ENCODE measurements around the gene CHURC1. TPM values are rescaled to one million over a fixed set of nuclear protein-coding genes. Genes with fewer than 3 reads are reported as not detected.
A peak's percentile ranks its signal among the peaks of the same experiment; 100 is the strongest.
"Not testable (repeated sequence)": the region's sequence is repeated elsewhere in the genome, so short reads cannot be mapped to it uniquely, and the experiment has no call there.

CHURC1 gene
- total and polyA plus RNA-seq, 2 experiments from 2014 or later: 28.9 to 107 TPM

DNA sequence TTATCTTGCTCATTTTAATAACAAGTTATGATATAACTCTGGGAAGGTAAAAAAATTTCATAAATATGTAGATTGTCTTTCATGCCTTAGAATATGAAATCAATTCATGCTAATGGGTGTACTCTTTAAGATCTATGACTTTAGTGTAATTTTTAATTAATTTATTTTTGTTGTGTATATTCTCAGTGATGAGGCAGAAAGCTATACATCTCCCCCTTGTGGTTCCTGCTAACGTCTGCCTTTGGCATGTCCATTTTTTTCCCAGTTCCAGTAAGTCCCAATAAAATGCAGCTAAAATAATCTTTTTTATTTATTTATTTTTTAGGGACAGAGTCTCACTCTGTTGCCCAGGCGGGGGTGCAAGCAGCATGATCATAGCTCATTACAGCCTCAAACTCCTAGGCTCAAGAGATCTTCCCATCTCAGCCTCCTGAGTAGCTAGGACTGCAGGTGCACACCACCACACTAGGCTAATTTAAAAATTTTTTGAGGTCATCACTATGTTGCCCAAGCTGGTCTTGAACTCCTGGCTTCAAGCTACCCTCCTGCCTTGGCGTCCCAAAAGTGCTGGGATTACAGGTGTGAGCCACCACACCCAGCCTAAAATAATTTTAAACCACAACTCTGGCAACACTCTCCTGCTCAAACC is 3.3 kb upstream of the CHURC1 start:
- H3K4me1 ChIP-seq (ENCODE audit: low read depth): peaks cover 10% of the 10 kb centered on the region
- peak; percentile 83 for TF ChIP-seq CTCF (IDR thresholded peaks at IDR 0.05; ENCODE audit: low read depth, low read length)
- H3K27me3 ChIP-seq: no peaks in the 10 kb centered on the region
- H3K36me3 ChIP-seq: no peaks in the 10 kb centered on the region
- H3K9me3 ChIP-seq (ENCODE audit: low read depth): no peaks in the 10 kb centered on the region
- DNase-seq (ENCODE audit: low read depth in 1 of 2, low spot score in 1 of 2): peak; percentile 39 to 55
- H3K27ac ChIP-seq: no peak overlapping the region
- no peak overlapping the region for H3K4me3 ChIP-seq

- Histone ChIP-seq H3K9me3 (ENCODE audit: low read depth) (no peaks in the 10 kb centered on the region), H3K27ac (peak overlapping the region; percentile 12), H3K36me3 (no peaks in the 10 kb centered on the region), H3K4me1 (ENCODE audit: low read depth) (peaks cover 10% of the 10 kb centered on the region), H3K27me3 (no peaks in the 10 kb centered on the region), H3K4me3 (no peak overlapping the region)
- no peak for TF ChIP-seq CTCF (IDR thresholded peaks at IDR 0.05; ENCODE audit: low read depth, low read length)
- DNase-seq (ENCODE audit: low read depth in 1 of 2, low spot score in 1 of 2): peak in 1 of 2 donors; percentile 25
Observed at GRCh38 chr14:64912261-64912660, 2.0 kb upstream of the CHURC1 start.

- not testable (repeated sequence) for H3K27me3 ChIP-seq; H3K9me3 ChIP-seq (ENCODE audit: low read depth); DNase-seq (ENCODE audit: low read depth in 1 of 2, low spot score in 1 of 2); H3K27ac ChIP-seq; H3K4me3 ChIP-seq; H3K36me3 ChIP-seq
- H3K4me1 ChIP-seq (ENCODE audit: low read depth): peaks cover 18% of the 10 kb centered on the region
Observed at GRCh38 chr14:64913477-64913876, 778 bp upstream of the CHURC1 start.

- no peak for TF ChIP-seq CTCF (IDR thresholded peaks at IDR 0.05; ENCODE audit: low read depth, low read length)
- Histone ChIP-seq H3K27me3 (no peaks in the 10 kb centered on the region), H3K9me3 (ENCODE audit: low read depth) (no peaks in the 10 kb centered on the region), H3K36me3 (no peaks in the 10 kb centered on the region), H3K4me3 (peak overlapping the region; percentile 80), H3K27ac (peak overlapping the region; percentile 94), H3K4me1 (ENCODE audit: low read depth) (peaks cover 18% of the 10 kb centered on the region)
- DNase-seq (ENCODE audit: low read depth in 1 of 2, low spot score in 1 of 2): no peak
Observed at GRCh38 chr14:64915029-64915424, 772 bp downstream of the CHURC1 start.

DNA sequence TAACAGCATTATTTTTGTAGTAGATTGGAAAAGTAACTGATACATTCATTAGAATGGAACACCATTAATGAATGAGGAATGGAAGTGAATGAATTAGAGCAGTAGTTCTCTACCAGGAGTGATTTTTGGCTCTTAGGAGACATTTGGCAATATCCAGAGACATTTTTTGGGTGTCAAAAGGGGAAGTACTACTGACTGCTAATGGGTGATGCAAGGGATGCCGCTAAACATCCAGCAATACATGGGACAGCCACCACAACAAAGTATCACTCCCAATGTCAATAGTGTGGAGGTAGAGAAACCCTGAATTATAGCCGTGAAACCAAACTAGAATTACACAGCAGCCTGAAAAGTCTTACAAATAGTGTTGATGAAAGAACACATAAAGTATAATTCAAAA is 1.5 kb downstream of the CHURC1 start:
- H3K27me3 ChIP-seq: no peaks in the 10 kb centered on the region
- H3K4me3 ChIP-seq: no peak overlapping the region
- peaks cover 18% of the 10 kb centered on the region for H3K4me1 ChIP-seq (ENCODE audit: low read depth)
- TF ChIP-seq CTCF (IDR thresholded peaks at IDR 0.05; ENCODE audit: low read depth, low read length): no peak
- no peak overlapping the region for H3K27ac ChIP-seq
- no peaks in the 10 kb centered on the region for H3K36me3 ChIP-seq
- no peak for DNase-seq (ENCODE audit: low read depth in 1 of 2, low spot score in 1 of 2)
- no peaks in the 10 kb centered on the region for H3K9me3 ChIP-seq (ENCODE audit: low read depth)

DNA sequence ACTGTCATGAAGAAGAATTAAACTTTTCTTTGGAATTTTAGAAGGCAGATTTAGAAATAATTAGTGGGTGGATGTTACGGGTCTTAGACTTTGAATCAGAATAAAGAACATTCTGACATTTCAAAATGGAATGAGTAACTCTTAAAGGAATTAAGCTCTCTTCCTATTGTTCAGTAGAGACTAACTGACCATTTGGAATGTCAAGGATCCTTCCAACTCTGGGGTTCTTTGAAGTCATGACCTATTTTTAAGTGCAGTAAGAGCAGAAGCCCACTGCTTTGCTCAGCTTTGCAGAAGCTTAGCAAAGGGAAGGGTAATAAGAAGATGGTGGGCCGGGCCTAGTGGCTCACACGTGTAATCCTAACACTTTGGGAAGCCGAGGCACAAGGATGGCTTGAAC is 4.0 kb downstream of the CHURC1 start:
- no peak for DNase-seq (ENCODE audit: low read depth in 1 of 2, low spot score in 1 of 2)
- Histone ChIP-seq H3K4me1 (ENCODE audit: low read depth) (peaks cover 13% of the 10 kb centered on the region), H3K27ac (peak overlapping the region; percentile 24), H3K36me3 (no peaks in the 10 kb centered on the region), H3K27me3 (no peaks in the 10 kb centered on the region), H3K9me3 (ENCODE audit: low read depth) (no peaks in the 10 kb centered on the region), H3K4me3 (no peak overlapping the region)
- TF ChIP-seq CTCF (IDR thresholded peaks at IDR 0.05; ENCODE audit: low read depth, low read length): no peak

Measured in cardiac muscle cell (in vitro differentiated cells and primary cell).